PC-3 (cell line): ENCODE measurements around the gene LLGL2.

Experiments used
- CTCF ChIP-seq: fragments of 300-600 bp; sonication (generic); conservative IDR thresholded peaks from 2 replicates; pipeline ENCODE4 v1.5.1; 2017; ENCODE audit warnings: antibody characterized with exemption, low read depth, mild to moderate bottlenecking, low read length
- EZH2 ChIP-seq: fragments of 300-600 bp; sonication (generic); IDR thresholded peaks from one replicate; pipeline ENCODE4 v1.6.1; 2017; ENCODE audit warnings: antibody characterized with exemption, mild to moderate bottlenecking, low read length; ENCODE audit not compliant: unreplicated experiment

GRCh38 chr17:75487351-75488070, 38.0 kb upstream of the LLGL2 start:
- TF ChIP-seq CTCF: no peak; the same call in 1 of the 2 replicates
- TF ChIP-seq EZH2: no peak
